Peyer's patch (tissue), 4 donors: Measurements from ENCODE around the gene POU6F2. TPM values are rescaled to one million over a fixed set of nuclear protein-coding genes. Genes with fewer than 3 reads are reported as not detected.

ENCODE experiments used
- DNase-seq, 3 donors: peaks; one replicate each; pipeline ENCODE4 v3.0.0-alpha.2; 2017 to 2019
- H3K27ac ChIP-seq, 4 donors: fragments of 200-600 bp; sonication (generic); one replicate each; pipeline ENCODE4 v1.5.1; 2016 to 2019
- H3K27me3 ChIP-seq, 2 donors: fragments of 200-600 bp; sonication (generic); one replicate each; pipeline ENCODE4 v1.5.1; 2019
- H3K36me3 ChIP-seq, 3 donors: fragments of 200-600 bp; sonication (generic); one replicate each; pipeline ENCODE4 v1.5.1; 2016 to 2019
- H3K4me1 ChIP-seq, 4 donors: fragments of 200-600 bp; sonication (generic); one replicate each; pipeline ENCODE4 v1.5.1; 2016 to 2019
- H3K4me3 ChIP-seq, 4 donors: fragments of 200-600 bp; sonication (generic); 1 replicate in 3 of 4; 2 replicates in 1 of 4; pipeline ENCODE4 v1.5.1; 2016 to 2019; ENCODE audit warnings: mild to moderate bottlenecking in 1 of 4
- H3K9me3 ChIP-seq, 4 donors: fragments of 200-600 bp; sonication (generic); one replicate each; pipeline ENCODE4 v1.5.1; 2016 to 2019; ENCODE audit warnings: mild to moderate bottlenecking in 1 of 4
- CTCF ChIP-seq, 6 experiments: fragments of 450-650 bp in 4 of 6; fragments of 200-600 bp in 2 of 6; sonication (generic) in 1 of 6; IDR thresholded peaks; one replicate each; pipeline ENCODE4 v1.5.1; 2017 to 2019; ENCODE audit warnings: antibody characterized with exemption in 6 of 6, mild to moderate bottlenecking in 3 of 6, moderate library complexity in 1 of 6
- POLR2A ChIP-seq, 2 donors: fragments of 450-650 bp; IDR thresholded peaks; one replicate each; pipeline ENCODE4 v1.5.1; 2017; ENCODE audit warnings: antibody characterized with exemption in 2 of 2, mild to moderate bottlenecking in 2 of 2, moderate library complexity in 2 of 2
- total RNA-seq, 4 donors: library from RNA; depleted of rRNA; stranded (reverse); fragments of >200 nt; gene quantifications; one replicate each; pipeline ENCODE4 v1.1.0, GENCODE V29; 2016

Gene POU6F2
- total RNA-seq, 4 donors from 2014 or later: 0.80 to 1.3 (median 1.2) TPM; not detected in 1

DNA sequence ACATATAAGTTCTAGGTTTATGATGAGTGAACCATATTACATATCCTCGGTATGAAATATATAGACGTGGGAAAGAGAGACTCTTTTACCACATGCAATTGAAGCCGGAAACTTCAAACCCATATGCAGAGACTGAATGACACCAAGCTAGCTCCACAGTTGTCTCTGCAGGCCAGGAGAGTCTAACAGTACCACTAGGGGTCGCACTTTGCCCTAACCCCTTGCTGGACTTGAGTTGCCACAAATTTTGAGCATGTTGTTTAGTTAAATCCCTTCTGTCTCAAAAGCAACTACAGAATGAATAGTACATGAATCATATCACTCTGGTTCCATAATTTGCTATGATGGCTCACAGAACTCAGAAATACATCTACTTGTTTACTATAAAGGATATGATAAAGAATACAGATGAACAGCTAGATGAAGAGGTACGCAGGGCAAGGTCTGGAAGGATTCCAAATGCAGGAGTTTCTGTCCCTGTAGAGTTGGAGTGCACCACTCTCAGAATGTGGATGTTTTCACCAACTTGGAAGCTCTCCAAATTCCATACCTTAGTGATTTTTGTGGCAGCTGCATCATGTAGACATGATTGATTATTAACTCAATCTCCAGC lies 476.1 kb downstream of the POU6F2 start:
- DNase-seq: peak in 1 of 3 donors; percentile 76
- Histone ChIP-seq H3K27me3 (no peaks in the 10 kb centered on the region), H3K9me3 (no peaks in the 10 kb centered on the region), H3K36me3 (no peaks in the 10 kb centered on the region), H3K4me1 (no peaks in the 10 kb centered on the region), H3K4me3 (no peak overlapping the region), H3K27ac (no peak overlapping the region)
- TF ChIP-seq POLR2A (IDR thresholded peaks at IDR 0.05) (no peak), CTCF (IDR thresholded peaks at IDR 0.05) (peak in 5 of 6 experiments; percentile 9 to 59 (median 56))

DNA sequence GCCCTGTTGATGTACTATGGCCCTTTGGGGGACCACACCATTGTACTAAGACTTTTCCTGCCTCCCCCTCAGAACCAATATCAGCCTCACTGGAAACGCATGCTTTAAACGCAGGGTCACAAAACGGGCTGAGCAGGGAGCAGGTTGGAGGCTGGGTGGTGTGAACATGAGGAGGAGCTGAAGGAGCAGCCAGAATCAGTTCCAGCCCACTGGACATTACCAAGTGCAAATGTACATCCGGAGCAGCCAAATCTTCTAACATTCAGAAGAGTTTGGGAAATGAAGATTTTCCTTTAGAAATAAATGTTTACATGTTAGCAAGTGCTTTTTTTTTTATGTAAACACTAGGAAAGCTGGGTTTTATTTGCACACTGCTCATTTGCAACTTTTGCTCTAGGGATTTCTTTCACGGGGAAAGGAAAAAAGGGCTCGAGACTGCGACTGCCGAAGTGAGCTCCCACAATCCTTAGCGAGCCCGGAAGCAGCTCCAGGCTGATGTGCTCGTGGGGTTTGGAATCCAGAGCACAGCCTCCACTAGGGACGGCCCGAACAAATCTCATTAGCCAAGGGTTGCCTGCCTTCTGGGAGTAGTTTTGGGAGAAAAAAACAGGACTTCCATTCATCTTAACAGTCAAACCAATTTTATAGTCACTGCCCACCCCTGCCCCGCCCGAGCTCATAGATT lies 480.5 kb downstream of the POU6F2 start:
- H3K4me3 ChIP-seq: peak overlapping the region in 2 of 4 donors; percentile 9 to 27
- H3K36me3 ChIP-seq: no peaks in the 10 kb centered on the region
- H3K27me3 ChIP-seq: no peaks in the 10 kb centered on the region
- H3K27ac ChIP-seq: no peak overlapping the region
- DNase-seq: no peak
- TF ChIP-seq POLR2A (IDR thresholded peaks at IDR 0.05): no peak
- no peak for TF ChIP-seq CTCF (IDR thresholded peaks at IDR 0.05)
- no peaks in the 10 kb centered on the region for H3K4me1 ChIP-seq
- no peaks in the 10 kb centered on the region for H3K9me3 ChIP-seq

DNA sequence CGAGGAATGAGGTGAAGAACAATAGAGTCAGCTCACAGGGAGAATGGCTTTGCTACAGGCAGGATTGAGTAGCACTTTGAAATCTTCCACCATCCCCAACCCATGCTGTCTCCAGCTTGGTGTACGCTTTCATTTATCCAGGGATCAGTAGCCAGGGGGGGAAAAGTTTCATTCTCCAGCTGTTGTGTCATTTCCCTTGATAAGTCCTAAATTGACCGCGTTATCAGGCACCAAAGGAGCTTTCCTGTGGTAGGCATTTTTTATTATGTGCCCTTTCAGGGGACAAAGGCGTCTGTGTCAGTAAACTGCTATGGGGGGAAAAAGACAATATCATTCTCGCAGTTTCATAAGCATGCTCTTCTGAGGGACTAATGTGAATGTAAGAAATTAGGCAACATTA lies 481.9 kb downstream of the POU6F2 start:
- no peak for DNase-seq
- no peak overlapping the region for H3K27ac ChIP-seq
- no peaks in the 10 kb centered on the region for H3K27me3 ChIP-seq
- no peak overlapping the region for H3K4me3 ChIP-seq
- H3K4me1 ChIP-seq: no peaks in the 10 kb centered on the region
- no peaks in the 10 kb centered on the region for H3K36me3 ChIP-seq
- H3K9me3 ChIP-seq: no peaks in the 10 kb centered on the region
- no peak for TF ChIP-seq POLR2A (IDR thresholded peaks at IDR 0.05)
- TF ChIP-seq CTCF (IDR thresholded peaks at IDR 0.05): no peak

- no peaks in the 10 kb centered on the region for H3K36me3 ChIP-seq
- no peak for DNase-seq
- no peak overlapping the region for H3K4me3 ChIP-seq
- TF ChIP-seq CTCF (IDR thresholded peaks at IDR 0.05) (no peak), POLR2A (IDR thresholded peaks at IDR 0.05) (no peak)
- H3K27me3 ChIP-seq: no peaks in the 10 kb centered on the region
- no peak overlapping the region for H3K27ac ChIP-seq
- no peaks in the 10 kb centered on the region for H3K4me1 ChIP-seq
- no peaks in the 10 kb centered on the region for H3K9me3 ChIP-seq
Measured at GRCh38 chr7:39460486-39460885, 482.8 kb downstream of the POU6F2 start.

DNA sequence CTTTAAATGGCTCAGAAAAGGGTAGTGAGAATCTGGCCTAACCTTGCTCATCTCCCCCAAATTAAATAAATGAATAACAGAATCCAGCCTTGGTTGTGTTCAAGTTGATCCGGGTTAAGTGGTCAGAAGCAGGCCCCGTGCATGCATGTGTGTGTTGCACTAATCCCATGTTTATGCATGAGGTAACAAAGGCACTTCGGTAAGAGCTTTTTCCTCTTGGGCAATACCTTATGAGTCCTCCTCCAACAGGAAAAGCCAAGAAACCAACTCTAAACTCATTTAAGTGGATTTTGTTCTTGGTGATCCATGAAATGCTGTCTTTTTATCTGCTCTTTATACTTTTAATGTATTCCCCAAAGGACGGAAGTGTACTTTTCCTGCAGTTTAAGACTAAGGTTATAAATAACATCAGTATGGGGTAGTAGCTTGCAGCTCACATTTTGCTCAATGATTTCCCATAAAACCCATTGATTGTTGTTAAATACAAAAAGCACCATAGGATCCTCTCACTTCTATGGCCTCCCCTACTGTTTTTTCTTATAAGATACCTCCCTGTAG lies 483.6 kb downstream of the POU6F2 start:
- DNase-seq: no peak
- Histone ChIP-seq H3K27ac (no peak overlapping the region), H3K27me3 (no peaks in the 10 kb centered on the region)

More for the DNA sequence above, 483.6 kb downstream of the POU6F2 start:
- Histone ChIP-seq H3K4me1 (no peaks in the 10 kb centered on the region), H3K36me3 (no peaks in the 10 kb centered on the region), H3K4me3 (no peak overlapping the region), H3K9me3 (no peaks in the 10 kb centered on the region)
- TF ChIP-seq CTCF (IDR thresholded peaks at IDR 0.05) (no peak), POLR2A (IDR thresholded peaks at IDR 0.05) (no peak)
